GM21515 (cell line): ENCODE data around the gene SMIM1.

Source experiments
- ATAC-seq: cut with Tn5 transposase; IDR thresholded peaks from one replicate; pipeline ENCODE4 v1.9.1; 2021; ENCODE audit not compliant: unreplicated experiment

The SMIM1 gene

GRCh38 chr1:3753656-3754454 is 18.7 kb upstream of the SMIM1 start:
- ATAC-seq = no peak

- no peak for ATAC-seq
These were observed 16.2 kb upstream of the SMIM1 start for GRCh38 chr1:3756394-3756793.

GRCh38 chr1:3759164-3759563 is 13.4 kb upstream of the SMIM1 start:
- no peak for ATAC-seq

GRCh38 chr1:3759796-3760195 is 12.8 kb upstream of the SMIM1 start:
- no peak for ATAC-seq

GRCh38 chr1:3761296-3762010 is 11.1 kb upstream of the SMIM1 start:
- ATAC-seq = no peak

- ATAC-seq = no peak
These were observed 10.2 kb upstream of the SMIM1 start for GRCh38 chr1:3762151-3762872.

GRCh38 chr1:3762873-3763228 is 9.7 kb upstream of the SMIM1 start:
- no peak for ATAC-seq

- ATAC-seq = no peak
These were observed 9.0 kb upstream of the SMIM1 start for GRCh38 chr1:3763351-3764125.

- no peak for ATAC-seq
These were observed 5.1 kb upstream of the SMIM1 start for GRCh38 chr1:3767328-3767925.

- no peak for ATAC-seq
These were observed 3.6 kb upstream of the SMIM1 start for GRCh38 chr1:3768811-3769390.

- no peak for ATAC-seq
These were observed 2.3 kb upstream of the SMIM1 start for GRCh38 chr1:3770047-3770765.

GRCh38 chr1:3771108-3772026 is 1.2 kb upstream of the SMIM1 start:
- ATAC-seq = no peak

GRCh38 chr1:3772027-3772714 is 378 bp upstream of the SMIM1 start:
- peak; percentile 54 for ATAC-seq

- ATAC-seq = no peak
These were observed 1.2 kb downstream of the SMIM1 start for GRCh38 chr1:3773572-3774275.

- ATAC-seq = no peak
These were observed 1.9 kb downstream of the SMIM1 start for GRCh38 chr1:3774276-3774945.

GRCh38 chr1:3774946-3775489 is 2.5 kb downstream of the SMIM1 start:
- no peak for ATAC-seq
